Activated CD4-positive, alpha-beta T cell treated with anti-CD3 and anti-CD28 coated beads for 4 hours (primary cell): Measurements from ENCODE around the gene DUSP8.
A peak's percentile ranks its signal among the peaks of the same experiment; 100 is the strongest.

Source experiments
- DNase-seq, 2 donors: peaks; one replicate each; pipeline ENCODE4 v3.0.0-alpha.2; 2020

The DUSP8 gene

GRCh38 chr11:1549338-1550330, 22.4 kb downstream of the DUSP8 start:
- DNase-seq: no peak

- DNase-seq: no peak
These were observed 23.6 kb downstream of the DUSP8 start for GRCh38 chr11:1548221-1549070.

GRCh38 chr11:1547467-1548098, 24.5 kb downstream of the DUSP8 start:
- no peak for DNase-seq

- DNase-seq: peak; percentile 40 to 50
These were observed 25.3 kb downstream of the DUSP8 start for GRCh38 chr11:1546536-1547466.

- no peak for DNase-seq
These were observed 26.0 kb downstream of the DUSP8 start for GRCh38 chr11:1546077-1546535.

GRCh38 chr11:1545432-1545831, 26.6 kb downstream of the DUSP8 start:
- no peak for DNase-seq

- no peak for DNase-seq
These were observed 27.5 kb downstream of the DUSP8 start for GRCh38 chr11:1544536-1544935.

- DNase-seq: no peak
These were observed 28.3 kb downstream of the DUSP8 start for GRCh38 chr11:1543606-1544263.

- no peak for DNase-seq
These were observed 29.8 kb downstream of the DUSP8 start for GRCh38 chr11:1542267-1542666.

- no peak for DNase-seq
These were observed 30.4 kb downstream of the DUSP8 start for GRCh38 chr11:1541474-1542204.

- DNase-seq: no peak
These were observed 32.0 kb downstream of the DUSP8 start for GRCh38 chr11:1540074-1540473.

GRCh38 chr11:1538153-1538552, 33.9 kb downstream of the DUSP8 start:
- no peak for DNase-seq

- DNase-seq: no peak
These were observed 35.8 kb downstream of the DUSP8 start for GRCh38 chr11:1536065-1536843.

- DNase-seq: no peak
These were observed 37.4 kb downstream of the DUSP8 start for GRCh38 chr11:1534682-1535081.

- no peak for DNase-seq
These were observed 37.9 kb downstream of the DUSP8 start for GRCh38 chr11:1534171-1534570.

GRCh38 chr11:1533342-1533725, 38.7 kb downstream of the DUSP8 start:
- DNase-seq: no peak

GRCh38 chr11:1532606-1533341, 39.3 kb downstream of the DUSP8 start:
- no peak for DNase-seq

GRCh38 chr11:1532014-1532586, 40.0 kb downstream of the DUSP8 start:
- DNase-seq: no peak
